Hematopoietic multipotent progenitor cell (in vitro differentiated cells): Measurements from ENCODE around the gene STAG3. TPM values are rescaled to one million over a fixed set of nuclear protein-coding genes. Genes with fewer than 3 reads are reported as not detected.
"Not testable (repeated sequence)": the region's sequence is repeated elsewhere in the genome, so short reads cannot be mapped to it uniquely, and the experiment has no call there.

Experiments used
- DNase-seq, 3 donors: peaks; one replicate each; pipeline ENCODE4 v3.0.0-alpha.2; 2011 to 2015; ENCODE audit warnings: low read depth in 2 of 3, low spot score in 2 of 3
- total RNA-seq: library from RNA; depleted of rRNA; stranded (reverse); fragments of >200 nt; gene quantifications from one replicate; pipeline ENCODE4 v1.2.3, GENCODE V29; 2012

The STAG3 gene
- total RNA-seq, 1 donor, result 0.81 TPM

DNA sequence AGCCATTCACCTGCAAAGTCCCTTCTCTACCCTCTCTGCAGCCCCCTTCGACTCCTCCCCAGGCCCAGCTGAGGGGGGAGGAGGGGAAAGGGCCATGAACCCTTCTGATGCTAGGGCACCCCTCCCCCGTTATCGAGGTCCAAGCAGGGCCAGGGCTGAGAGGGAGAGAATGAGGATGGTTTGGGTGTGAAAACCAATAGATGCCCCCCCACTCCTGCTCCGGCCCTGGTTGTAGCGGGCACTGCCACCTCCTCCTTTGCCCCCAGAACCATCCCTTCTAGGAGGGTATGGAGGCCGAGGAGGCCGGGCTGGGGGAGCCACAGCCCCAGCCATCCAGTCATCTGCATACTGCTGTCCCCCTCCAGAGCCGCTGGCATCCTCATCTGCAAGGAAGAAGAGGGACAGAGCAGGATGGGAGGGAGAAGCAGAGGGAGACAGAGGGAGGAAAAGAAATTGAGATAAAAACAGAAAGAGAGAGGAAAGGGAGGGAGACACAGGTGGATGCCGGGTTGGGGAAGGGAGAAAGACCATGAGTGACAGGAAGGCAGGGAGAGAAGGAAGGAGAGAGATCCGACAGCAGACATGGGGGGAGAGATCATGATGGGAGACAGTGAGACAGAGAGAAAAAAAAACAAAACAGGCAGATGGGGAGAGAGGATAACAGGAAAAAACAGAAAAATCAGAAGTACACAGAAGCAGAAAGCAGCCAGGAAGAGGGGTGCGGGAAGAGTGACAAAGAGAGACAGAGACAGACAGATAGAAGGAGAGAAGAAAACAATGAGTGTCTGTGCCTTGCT, 7.4 kb upstream of the STAG3 start:
- no peak for DNase-seq

- DNase-seq, result no peak
Measured at GRCh38 chr7:100171087-100171681, 6.5 kb upstream of the STAG3 start.

DNA sequence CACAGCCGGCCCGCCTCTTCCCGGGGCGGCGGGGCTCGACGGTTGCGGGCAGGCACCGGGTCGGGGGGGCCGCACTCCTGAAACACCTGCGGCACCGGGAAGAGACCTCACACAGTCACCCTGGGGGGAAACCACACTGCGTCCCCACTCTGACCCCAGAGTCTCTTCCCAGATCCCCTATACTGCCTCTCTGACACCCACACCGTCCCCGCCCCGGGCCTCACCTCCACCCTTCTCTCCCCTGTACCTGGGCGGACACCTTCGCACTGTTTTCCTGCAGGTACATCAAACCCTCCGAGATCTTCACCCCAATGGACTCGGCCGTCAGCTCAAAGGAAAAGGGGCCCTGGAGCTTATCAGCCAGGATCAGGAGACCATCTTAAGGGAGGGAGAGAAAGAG, 5.9 kb upstream of the STAG3 start:
- no peak for DNase-seq

- DNase-seq, result no peak
Measured at GRCh38 chr7:100173806-100174495, 3.8 kb upstream of the STAG3 start.

- no peak for DNase-seq
Measured at GRCh38 chr7:100174582-100174981, 3.1 kb upstream of the STAG3 start.

DNA sequence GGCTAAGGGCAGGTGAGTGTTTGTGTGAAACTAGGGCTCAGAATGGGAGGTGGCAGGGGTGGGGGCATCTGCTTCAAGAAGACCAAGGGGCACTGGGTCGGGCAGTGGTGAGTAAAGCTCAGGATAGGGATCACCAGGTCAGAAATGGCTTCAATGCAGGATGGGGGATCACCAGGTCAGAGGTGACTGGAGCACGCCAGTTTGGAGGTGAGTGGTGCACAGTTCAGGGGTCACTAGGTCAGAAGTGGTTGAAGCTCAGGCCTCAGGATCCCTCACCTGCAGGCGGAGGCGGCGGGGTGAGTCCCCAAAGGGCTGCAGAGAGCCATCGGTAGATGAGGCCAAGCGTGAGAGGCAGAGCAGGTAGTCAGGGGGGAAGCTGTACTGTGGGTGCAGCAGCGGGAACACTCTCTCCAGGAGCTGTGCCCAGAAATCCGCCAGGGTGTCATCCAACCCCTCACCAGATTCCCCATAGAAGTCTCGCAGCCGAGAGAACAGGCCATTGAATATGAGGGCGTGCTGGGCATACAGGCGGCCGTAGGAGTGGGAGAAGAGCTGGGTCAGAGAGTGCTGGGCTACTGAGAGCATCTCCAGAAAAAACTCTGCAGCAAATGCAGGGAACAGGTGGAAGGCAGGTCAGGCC, 2.3 kb upstream of the STAG3 start:
- DNase-seq, result no peak

DNA sequence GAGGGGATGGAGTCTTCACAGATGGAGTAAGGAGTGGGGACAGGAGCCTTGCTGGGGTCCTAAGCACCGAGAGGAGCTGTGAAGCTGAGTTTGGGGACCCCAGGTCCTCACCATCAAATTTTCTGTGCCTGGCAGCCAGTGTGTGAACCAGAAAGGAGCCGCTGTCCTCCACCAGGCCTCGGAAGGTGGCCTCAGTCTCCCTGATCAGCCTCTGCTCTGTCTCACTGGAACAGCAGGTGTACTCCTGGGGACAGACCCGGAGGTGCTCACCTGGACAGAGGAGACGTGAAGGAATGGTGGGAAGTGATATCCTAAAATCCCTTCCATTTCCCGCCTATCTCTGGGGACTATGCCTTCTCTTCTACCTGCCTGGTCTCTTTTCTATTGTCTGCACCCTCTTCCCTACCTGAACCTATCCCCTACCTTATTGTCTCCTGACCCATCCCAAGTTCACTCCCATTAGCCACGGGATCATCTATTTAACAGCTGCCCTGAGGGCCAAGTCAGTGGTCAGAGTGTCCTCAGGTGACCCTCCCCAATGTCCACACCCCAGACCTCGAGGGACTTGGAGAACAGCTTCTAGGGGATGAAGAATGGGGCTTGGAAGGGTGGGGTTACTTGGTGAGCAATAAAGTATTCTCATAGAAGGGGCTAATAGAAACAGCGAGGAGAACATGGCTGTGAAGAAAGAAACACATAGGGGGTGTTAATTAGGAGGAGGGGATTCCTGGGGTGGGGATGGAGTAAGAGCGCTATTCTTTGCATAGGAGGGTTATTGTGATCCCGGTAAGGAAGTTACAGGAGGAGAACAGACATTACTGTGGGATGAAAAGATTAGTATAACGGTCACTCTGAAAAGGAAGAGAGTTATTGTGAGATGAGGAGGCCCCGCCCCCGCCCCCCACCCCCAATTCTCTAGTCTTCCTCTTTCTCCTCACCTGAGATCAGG, 1.3 kb upstream of the STAG3 start:
- no peak for DNase-seq

DNA sequence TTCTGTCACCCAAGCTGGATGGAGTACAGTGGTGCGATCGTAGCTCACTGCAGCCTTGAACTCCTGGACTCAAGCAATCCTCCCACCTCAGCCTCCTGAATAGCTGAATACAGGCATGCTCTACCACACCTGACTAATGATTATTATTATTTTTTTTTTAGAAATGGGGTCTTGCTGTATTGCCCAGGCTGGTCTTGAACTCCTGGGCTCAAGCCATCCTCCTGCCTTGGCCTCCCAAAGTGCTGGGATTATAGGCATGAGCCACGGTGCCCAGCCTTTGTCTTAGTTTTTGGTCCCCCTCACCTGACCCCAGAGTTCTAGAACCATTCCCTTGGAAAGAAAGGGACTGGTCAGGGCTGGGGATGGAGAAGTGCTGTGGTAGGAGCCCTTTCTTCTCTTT, 2.4 kb downstream of the STAG3 start:
- DNase-seq, result not testable (repeated sequence)

GRCh38 chr7:100182616-100183015, 4.9 kb downstream of the STAG3 start:
- DNase-seq, result not testable (repeated sequence)

GRCh38 chr7:100183090-100183489, 5.4 kb downstream of the STAG3 start:
- DNase-seq, result not testable (repeated sequence)

- no peak for DNase-seq
Measured at GRCh38 chr7:100185726-100186125, 8.0 kb downstream of the STAG3 start.

GRCh38 chr7:100189061-100189460, 11.3 kb downstream of the STAG3 start:
- DNase-seq, result no peak

GRCh38 chr7:100190048-100190711, 12.5 kb downstream of the STAG3 start:
- DNase-seq, result peak in 2 of 3 donors; percentile 34 to 52

DNA sequence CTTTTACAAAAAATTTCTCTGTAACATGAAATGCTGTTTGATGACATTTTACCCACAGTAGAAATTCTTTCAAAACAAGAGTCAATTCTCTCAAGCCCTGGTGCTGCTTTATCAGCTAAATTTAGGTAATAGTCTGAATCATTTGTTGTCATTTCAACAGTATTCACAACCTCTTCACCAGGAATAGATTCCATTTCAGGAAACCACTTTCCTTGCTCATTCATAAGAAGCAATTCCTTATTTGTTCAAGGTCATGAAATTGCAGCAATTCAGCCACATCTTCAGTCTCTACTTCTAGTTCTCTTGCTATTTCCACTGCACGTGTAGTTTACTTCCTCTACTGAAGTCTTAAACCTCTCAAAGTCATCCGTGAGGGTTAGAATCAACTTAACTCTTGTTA, 14.1 kb downstream of the STAG3 start:
- no peak for DNase-seq

GRCh38 chr7:100192281-100192862, 14.7 kb downstream of the STAG3 start:
- not testable (repeated sequence) for DNase-seq

DNA sequence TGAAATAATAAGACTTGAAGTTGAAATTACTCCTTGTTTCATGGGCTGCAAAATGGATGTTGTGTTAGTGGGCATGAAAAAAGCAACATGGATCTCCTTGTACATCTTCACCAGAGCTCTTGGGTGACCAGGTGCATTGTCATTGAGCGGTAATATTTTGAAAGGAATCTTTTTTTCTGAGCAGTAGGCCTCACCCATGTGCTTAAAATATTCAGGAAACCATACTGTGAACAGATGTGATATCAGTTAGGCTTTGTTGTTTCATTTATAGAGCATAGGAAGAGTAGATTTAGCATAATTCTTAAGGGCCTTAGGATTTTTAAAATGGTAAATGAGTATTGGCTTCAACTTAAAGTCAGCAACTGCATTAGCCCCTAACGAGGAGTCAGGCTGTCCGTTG, 15.3 kb downstream of the STAG3 start:
- no peak for DNase-seq

DNA sequence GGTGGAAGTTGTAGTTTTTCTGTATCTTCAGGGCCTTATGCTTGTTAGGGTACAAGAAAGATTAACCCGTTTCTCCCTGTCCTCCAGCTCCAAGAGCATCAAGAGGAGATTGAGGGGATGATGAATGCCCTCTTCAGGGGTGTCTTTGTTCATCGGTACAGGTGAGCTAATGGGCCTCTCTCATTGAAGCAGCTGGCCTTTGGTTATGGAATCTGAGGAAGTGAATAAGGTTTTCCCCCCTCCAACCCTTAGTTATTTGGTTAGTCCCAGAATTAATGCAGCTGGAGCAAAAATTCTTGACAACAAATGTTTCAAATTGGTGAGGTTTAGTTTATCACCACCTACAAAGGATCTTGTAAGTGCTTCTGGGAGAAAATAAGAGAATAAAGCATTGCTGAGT, 17.5 kb downstream of the STAG3 start:
- DNase-seq, result no peak

DNA sequence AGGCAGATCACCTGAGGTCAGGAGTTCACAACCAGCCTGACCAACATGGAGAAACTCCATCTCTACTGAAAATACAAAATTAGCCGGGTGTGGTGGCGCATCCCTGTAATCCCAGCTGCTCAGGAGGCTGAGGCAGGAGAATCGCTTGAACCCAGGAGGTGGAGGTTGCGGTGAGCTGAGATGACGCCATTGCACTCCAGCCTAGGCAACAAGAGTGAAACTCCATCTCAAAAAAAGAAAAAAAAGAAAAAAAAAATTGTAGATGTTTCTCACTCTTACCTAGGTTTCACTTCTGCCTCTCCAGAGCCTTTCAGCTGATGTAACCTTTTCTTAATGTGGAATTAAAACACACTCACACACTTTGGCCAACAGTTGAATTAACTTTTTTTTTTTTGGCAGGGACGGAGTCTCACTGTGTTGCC, 18.2 kb downstream of the STAG3 start:
- not testable (repeated sequence) for DNase-seq

DNA sequence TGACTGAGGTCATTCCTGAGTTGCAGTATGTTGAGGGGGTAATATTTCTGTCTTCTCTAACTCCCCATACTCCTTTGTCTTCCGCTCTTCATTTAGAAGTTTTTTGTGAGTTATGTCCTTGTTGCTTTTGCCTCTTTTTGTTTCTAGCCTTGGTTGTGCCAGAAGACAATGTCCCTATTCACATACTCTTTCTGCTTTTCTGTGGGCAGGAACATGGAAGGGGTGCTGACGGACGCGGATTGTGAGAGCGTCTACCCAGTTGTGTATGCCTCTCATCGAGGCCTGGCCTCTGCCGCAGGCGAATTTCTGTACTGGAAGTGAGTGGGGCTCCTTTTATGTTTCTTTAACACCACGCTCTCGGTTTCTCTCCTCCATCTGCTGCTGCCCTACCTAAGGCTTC, 20.5 kb downstream of the STAG3 start:
- DNase-seq, result no peak
